ENCODE measurements around the gene FARSB. TPM values are rescaled to one million over a fixed set of nuclear protein-coding genes. Genes with fewer than 3 reads are reported as not detected.

Gene FARSB
- total and polyA plus RNA-seq, 2 donors (not counting 3 experiments of a cell fraction or from before 2014, with no cell fraction given): 12.7 to 29.4 TPM

DNA sequence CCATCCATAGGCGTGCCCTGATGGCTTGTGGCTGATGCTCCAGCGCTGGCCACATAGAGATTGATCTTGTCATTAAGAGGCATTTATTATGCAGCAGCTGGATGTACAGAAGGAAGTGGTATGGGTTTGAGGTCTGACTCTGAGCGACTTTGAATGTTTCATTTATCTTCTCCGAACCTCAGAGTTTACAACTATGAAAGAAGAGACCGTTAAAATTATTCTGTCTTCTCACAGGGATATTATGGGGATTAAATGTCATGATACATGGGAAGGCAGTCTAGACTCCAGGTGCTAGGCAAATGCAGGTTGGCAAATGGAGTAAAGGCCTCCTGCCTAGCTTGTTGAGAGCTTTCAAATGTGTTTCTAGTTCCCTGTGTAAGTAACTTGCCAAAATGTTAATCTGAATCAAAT, 45.8 kb upstream of the FARSB start:
- H3K27ac ChIP-seq (ENCODE audit: insufficient read depth, low read depth, low read length): no peak overlapping the region
- DNase-seq (ENCODE audit: low read depth, low spot score): no peak
- H3K9me1 ChIP-seq (replicated peaks; ENCODE audit: control insufficient read depth, extremely low read depth, insufficient read depth, low read length): no peaks in the 10 kb centered on the region
- BruUV-seq (replicated peaks): no TSS peak
- H3K4me2 ChIP-seq (ENCODE audit: insufficient read depth, low read length): no peak overlapping the region
- no peaks in the 10 kb centered on the region for H3K79me2 ChIP-seq (ENCODE audit: control insufficient read depth, insufficient read depth, low read length)
- no peaks in the 10 kb centered on the region for H4K20me1 ChIP-seq (replicated peaks; ENCODE audit: control insufficient read depth, extremely low read depth, insufficient read depth, low read length)
- no peaks in the 10 kb centered on the region for H3K36me3 ChIP-seq (ENCODE audit: control insufficient read depth in 2 of 2, extremely low read depth in 1 of 2, insufficient read depth in 2 of 2, low read length in 2 of 2)
- H3K9ac ChIP-seq (replicated peaks; ENCODE audit: extremely low read depth, insufficient read depth, low read length): no peak overlapping the region
- CTCF ChIA-PET: no interaction called here
- TF ChIP-seq EZH2 (IDR thresholded peaks at IDR 0.05; ENCODE audit: borderline replicate concordance, low read depth, low read length, severe bottlenecking) (no peak), JUN (IDR thresholded peaks at IDR 0.05; ENCODE audit: borderline replicate concordance, insufficient read depth, insufficient read length, low read depth) (no peak), GATA2 (IDR thresholded peaks at IDR 0.05; ENCODE audit: insufficient read depth, insufficient read length, low read depth, low read length) (no peak), MYC (IDR thresholded peaks at IDR 0.05; ENCODE audit: low read depth, low read length) (no peak), POLR2AphosphoS5 (IDR thresholded peaks at IDR 0.05; ENCODE audit: insufficient read depth, low read depth, low read length) (no peak), POLR2A (IDR thresholded peaks at IDR 0.05; ENCODE audit: low read depth, low read length) (no peak), FOS (IDR thresholded peaks at IDR 0.05; ENCODE audit: borderline replicate concordance, insufficient read depth, low read length) (no peak)
- TF ChIP-seq, protein P1, sequence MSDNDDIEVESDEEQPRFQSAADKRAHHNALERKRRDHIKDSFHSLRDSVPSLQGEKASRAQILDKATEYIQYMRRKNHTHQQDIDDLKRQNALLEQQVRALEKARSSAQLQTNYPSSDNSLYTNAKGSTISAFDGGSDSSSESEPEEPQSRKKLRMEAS (IDR thresholded peaks at IDR 0.05; ENCODE audit: insufficient read depth, insufficient read length): no peak
- TF ChIP-seq, protein P2, sequence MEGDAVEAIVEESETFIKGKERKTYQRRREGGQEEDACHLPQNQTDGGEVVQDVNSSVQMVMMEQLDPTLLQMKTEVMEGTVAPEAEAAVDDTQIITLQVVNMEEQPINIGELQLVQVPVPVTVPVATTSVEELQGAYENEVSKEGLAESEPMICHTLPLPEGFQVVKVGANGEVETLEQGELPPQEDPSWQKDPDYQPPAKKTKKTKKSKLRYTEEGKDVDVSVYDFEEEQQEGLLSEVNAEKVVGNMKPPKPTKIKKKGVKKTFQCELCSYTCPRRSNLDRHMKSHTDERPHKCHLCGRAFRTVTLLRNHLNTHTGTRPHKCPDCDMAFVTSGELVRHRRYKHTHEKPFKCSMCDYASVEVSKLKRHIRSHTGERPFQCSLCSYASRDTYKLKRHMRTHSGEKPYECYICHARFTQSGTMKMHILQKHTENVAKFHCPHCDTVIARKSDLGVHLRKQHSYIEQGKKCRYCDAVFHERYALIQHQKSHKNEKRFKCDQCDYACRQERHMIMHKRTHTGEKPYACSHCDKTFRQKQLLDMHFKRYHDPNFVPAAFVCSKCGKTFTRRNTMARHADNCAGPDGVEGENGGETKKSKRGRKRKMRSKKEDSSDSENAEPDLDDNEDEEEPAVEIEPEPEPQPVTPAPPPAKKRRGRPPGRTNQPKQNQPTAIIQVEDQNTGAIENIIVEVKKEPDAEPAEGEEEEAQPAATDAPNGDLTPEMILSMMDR (IDR thresholded peaks at IDR 0.05; ENCODE audit: extremely low read depth in 1 of 2, insufficient read depth in 1 of 2, low read depth in 1 of 2, low read length in 2 of 2): no peak
- no peak overlapping the region for H2AFZ ChIP-seq (ENCODE audit: low read depth, low read length)
- FAIRE-seq: no peak
- no peak overlapping the region for H3K4me3 ChIP-seq (replicated peaks in 1 of 3; ENCODE audit: insufficient read depth in 1 of 3, low read depth in 1 of 3, low read length in 3 of 3)
- dilution Hi-C loops (cut with MboI; ENCODE audit: extremely low pct_ligation_motif_present, low sequenced_read_pairs): no loop called here
- intact Hi-C loops (cut with micrococcal nuclease): loop anchor here (10.0 kb wide), 1 partner anchor 993 kb away; no protein-coding TSS in a partner anchor
- H3K4me1 ChIP-seq (ENCODE audit: control insufficient read depth, extremely low read depth, insufficient read depth, low read length): peaks cover 30% of the 10 kb centered on the region
- H3K9me3 ChIP-seq (replicated peaks; ENCODE audit: control insufficient read depth, insufficient read depth, low read length): no peaks in the 10 kb centered on the region
- no peaks in the 10 kb centered on the region for H3K27me3 ChIP-seq (ENCODE audit: control insufficient read depth in 2 of 2, insufficient read depth in 2 of 2, low read length in 2 of 2)
- POLR2A ChIA-PET: no interaction called here

All from endothelial cell of umbilical vein (primary cell).